Astrocyte of the hippocampus (primary cell): ENCODE results near the gene POU3F1.

Experiments
- DNase-seq: peaks from one replicate; pipeline ENCODE4 v3.0.0; 2011; ENCODE audit warnings: low read depth, low spot score

POU3F1 gene

DNA sequence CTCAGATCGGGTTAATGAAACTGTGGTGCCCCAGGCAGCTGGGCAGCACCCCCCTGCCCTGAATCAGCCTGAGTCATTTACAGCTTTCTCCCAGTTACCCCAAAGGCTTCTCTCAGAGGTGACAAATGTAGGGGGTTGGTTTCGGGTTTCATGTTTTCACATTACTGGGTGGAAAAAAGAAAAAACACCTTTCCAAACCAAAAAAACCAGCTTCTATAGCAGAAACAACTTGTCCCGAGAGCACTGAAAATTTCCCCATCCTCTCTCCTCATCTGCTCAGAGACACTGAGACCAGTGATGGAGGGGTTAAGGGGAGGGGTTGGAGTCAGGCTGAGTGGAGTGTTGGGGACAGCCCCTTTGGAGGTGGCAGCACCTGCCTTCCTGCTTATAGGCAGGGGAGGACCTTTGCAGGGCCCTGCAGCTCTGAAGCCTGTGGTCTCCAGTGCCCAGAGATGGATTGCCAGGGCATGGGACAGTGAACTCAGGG lies 18.4 kb downstream of the POU3F1 start:
- DNase-seq, result no peak

DNA sequence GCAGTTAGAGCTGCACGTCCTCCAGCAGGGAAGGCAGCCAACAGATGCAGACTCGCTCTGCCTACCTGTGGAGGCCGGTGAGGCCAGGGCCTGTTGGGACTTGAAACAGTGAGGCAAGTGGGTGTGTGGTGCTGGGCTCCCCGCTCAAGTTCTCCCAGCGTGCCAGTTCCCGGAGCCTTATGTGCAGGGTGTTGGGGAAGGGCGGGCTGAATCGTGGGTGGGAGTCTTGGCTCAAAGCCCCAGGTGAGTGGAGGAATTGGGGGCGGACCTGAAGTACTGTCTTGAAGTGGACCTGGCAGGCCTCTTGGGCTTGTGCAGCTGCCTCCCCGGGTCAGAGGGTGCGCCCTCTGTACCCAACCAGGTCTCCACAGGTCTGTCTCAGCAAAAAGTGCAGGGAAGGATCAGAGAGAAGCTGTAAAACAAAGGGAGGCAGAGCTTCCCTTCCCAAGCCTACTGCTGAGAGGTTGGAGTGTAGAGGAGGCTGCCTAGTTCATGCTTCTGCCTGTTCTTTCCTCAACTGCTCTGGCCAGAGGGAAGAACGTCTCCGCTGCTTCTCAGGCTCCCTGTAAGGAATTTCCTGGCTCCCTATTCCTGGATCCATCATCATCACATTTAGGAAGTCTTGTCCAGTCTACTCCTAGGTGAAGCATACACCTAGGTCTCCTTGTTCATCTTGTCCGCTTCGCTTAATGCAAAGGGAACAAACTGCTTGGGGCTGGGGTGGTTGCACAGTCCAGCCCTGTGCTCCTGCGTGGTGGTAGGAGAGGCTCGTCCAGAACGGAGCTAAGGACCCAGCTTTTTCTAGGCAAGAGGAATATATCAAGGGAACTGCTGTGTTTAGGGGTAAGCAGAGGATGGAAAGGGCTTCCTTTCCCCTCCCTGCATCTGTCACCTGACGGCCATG lies 19.1 kb downstream of the POU3F1 start:
- no peak for DNase-seq

DNA sequence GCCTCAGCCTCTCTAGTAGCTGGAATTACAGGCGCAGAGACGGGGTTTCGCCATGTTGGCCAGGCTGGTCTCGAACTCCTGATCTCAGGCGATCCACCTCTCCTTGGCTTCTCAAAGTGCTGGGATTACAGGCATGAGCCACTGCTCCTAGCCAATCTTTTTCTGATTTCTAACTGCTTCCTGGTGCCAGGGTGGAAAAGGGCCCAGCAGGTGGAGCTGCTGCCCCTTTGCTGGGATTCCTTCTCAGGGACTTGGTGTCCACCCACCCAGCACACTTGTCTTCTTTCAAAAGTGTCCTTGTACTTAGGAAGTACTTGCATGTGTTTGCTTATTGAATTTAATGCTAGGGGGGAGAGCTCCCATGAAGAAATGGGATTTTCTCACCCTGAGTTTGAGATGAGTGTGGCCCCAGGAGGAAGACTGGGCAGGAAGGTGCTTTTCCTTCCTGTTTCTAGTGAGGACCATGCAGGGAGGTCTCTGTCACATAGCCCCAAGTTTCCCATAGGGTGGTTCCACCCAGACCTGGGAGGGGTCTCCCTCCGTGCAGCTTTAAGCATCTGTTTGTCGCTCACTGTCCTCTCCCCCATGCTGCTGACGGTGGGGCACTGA lies 19.9 kb downstream of the POU3F1 start:
- DNase-seq, result peak; percentile 84

DNA sequence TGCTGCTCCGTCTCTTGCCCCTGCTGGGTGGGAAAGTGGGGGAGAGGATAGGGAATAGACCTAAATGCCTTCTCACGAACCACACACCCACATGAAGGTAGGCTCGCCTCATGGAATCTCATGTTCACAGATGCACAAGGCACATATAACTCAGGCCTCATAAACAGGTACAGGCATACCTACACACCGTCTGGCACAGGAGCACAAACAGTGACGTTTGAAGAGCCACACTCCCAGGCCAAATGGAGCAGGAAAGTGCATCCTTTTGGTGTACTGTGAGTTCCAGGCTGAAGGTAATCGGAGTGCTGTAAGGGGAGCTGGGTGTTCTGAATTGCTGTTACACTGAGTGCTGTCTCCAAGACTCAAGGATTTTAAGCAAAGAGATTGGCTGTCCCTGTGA lies 20.9 kb downstream of the POU3F1 start:
- no peak for DNase-seq

- no peak for DNase-seq
Observed at GRCh38 chr1:38025233-38025632, 21.4 kb downstream of the POU3F1 start.

DNA sequence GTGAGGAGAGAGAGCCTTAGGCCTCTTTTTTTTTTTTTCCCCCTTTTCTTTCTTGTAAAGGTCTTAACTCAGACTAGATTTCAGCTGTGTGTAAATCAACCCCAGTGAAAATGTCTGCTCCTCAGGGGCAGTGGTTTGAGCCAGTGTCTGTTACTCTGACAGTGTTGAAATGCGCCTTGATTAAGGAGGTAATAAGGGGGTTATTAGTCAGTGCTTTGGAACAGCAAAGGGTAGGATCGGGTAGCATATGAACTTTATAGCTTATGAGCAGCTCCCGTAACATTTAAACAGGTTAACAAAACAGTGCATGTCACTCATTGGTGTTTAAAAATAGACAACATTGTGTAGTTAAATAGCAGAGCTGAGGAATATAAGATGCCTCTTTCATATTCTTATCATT lies 23.8 kb downstream of the POU3F1 start:
- DNase-seq, result no peak

DNA sequence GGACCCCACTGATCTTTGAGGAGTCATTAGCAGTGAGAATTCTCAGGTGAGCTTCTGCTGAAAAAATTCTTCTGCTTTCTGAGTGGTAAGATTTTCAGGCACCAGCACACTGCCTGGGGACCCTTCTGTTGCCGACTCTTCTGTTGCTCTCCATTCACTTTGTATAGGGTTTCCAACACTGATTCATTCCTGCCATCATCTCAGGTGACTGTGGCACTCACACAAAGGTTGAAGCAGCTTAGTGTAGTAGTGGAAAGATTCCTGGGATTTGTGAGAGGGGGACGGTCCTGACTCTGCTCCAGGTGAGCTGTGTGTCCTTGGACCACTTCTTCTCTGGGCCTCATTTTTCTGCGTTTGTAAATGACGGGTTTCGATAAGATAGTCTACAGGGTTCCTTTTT lies 24.6 kb downstream of the POU3F1 start:
- no peak for DNase-seq

DNA sequence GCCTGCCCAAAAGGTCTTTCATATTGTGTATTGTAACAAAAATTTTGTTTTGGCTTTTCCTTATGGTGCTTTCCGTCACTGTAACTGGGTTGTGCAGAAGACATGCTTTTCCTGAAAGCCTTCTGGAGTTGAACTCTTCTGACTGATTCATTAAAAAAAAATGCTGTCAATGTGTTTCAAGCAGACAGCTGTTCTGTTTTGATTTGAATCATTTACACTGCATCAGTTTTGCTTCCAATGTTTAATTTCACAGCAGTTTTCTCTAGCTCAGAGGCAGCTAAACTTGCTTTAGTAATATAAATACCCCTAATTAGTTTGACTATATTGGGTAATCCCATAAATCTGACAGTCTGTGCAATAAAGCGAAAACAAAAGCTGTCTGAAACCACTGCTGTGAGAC lies 26.2 kb downstream of the POU3F1 start:
- DNase-seq, result no peak

DNA sequence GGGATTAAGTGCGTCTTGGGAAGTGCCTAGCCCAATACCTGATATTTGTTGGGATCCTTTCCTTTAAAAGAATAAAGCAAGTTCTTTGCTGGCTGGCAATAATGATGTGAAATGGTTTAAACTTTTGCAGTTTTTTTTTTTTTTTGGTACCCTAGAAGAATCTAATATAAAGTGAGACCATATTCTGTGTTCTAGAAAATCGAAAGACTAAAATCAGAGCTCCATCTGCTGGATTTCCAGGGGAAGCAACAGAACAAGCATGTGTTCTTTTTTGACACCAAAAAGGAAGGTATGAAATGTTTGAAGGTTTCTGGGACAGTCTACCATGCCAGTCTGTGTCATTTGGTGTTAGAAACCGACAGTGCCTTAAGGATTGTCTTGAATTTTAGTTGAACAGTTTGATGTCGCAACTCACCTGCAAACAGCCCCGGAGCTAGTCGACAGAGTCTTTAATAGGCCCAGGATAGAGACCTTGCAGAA lies 27.7 kb downstream of the POU3F1 start:
- no peak for DNase-seq

DNA sequence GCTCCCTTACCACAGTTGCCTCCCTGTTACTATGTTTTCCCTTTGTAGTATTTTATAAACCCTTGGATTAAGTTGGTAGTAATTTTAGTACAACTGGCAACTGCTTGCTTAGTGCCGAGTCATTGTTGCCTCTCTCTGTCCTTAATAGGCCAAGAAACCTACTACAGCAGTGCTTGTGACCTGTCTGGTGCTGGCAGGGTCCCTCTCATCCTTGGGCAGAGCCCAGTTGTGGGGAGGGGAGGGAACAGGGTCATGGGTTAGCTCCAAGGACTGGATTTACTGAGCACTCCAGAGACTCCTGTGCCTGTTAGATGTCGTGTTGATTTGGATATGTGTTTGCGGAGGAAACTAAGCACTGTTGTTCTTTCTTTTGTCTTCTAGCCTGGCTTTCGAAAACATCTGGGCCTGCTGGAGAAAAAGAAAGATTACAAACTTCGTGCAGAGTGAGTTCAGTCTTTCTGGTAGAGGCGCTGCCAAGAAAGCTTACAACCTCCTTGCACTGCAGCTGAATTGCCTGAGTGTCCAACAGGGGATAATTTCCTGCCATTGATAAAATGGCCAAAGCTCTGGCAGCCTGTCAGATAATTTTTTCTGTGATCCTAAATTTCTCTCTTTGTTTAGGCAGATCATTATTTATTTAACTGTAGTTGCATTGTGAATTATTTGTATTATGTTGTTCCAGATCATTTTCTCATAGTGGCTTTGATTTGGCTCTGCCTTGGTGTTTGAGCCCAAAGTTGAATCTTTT lies 30.4 kb downstream of the POU3F1 start:
- DNase-seq, result no peak

DNA sequence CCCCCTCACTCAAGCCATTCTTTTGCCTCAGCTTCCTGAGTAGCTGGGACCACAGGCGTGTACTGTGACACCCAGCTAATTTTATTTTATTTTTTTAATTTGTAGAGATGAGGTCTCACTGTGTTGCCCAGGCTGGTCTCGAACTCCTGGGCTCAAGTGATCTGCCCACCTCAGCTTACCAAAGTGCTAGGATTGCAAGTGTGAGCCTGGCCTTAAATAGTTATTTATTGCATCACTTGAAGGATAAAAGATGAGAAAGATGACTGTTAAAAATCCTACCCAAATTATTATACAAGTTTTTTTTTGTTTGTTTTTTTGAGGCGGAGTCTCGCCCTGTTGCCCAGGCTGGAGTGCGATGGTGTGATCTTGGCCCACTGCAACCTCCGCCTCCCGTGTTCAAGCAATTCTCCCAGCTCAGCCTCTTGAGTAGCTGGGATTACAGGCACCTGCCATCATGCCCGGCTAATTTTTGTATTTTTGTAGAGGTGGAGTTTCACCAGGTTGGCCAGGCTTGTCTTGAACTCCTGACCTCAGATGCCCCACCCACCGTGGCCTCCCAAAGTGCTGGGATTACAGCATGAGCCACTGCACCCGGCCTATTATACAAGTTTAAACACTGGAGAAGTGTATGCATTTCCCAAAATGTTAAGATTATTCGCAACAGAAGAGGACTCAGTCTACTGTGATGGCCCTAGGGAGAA lies 31.7 kb downstream of the POU3F1 start:
- DNase-seq, result no peak

DNA sequence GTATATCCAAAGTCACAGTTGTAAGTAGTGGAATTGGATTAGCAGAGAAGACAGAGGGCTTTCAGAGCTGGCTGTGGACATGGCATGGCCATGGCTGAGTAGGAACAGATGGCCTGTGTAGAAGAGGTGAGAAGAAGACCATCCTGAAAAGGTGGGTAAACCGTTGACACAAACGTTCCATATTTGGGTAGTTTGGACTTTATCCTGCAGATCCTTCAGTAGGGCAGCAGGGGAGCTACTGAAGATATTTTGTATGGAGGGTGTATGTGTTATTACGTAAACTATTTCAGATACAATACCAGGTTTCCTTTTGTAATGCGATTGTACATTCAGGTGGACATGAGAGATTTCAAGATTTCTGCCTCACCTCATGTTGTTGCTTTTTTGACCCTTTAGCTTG lies 32.4 kb downstream of the POU3F1 start:
- no peak for DNase-seq

GRCh38 chr1:38013227-38013622 lies 33.4 kb downstream of the POU3F1 start:
- no peak for DNase-seq

DNA sequence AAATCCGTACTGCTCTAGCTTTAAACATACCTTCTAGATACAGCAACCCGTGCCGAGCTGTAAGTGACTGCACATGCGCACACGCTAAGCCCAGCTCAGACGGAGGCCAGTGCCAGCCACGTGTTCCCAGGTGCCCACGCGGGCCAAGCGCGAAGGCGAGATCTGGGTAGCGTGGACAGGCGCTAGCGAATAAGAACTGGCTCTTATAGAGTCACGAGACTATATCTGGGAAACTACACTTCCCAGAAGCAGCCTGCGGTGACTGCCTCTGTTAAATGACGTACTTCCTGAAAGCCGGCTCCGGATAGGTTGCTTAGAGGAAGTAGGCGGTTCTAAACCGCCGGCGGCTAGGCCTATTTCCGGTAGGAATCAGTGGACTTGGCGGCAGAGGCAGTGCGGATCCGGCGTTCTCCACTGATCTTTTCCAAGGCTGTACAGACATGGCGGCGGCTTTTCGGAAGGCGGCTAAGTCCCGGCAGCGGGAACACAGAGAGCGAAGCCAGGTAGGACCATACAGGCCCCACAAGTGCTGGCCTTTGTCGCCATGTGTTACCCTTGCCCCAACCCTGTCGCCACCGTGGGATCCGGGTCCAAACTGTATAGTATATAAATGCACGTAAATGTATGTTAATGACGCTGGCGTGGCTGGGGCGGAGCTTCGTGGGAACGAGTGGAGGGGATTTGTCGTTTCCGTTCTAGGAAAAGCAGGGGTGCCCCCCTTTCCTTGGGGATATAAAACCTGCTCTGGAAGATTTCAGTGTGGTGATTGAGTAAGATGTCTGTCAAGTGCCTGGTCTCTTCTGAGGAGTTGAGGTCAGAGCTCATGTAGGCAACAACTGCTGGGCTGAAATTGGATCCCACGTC lies 34.0 kb downstream of the POU3F1 start, which contains the start of gene UTP11:
Gene UTP11, plus strand, starts transcription at position 372 of the 864 bp plus-strand sequence. Its CDS starts 69 bp downstream, at position 441.
- peak; percentile 99 for DNase-seq

- DNase-seq, result no peak
Observed at GRCh38 chr1:38009841-38010180, 36.8 kb downstream of the POU3F1 start.

DNA sequence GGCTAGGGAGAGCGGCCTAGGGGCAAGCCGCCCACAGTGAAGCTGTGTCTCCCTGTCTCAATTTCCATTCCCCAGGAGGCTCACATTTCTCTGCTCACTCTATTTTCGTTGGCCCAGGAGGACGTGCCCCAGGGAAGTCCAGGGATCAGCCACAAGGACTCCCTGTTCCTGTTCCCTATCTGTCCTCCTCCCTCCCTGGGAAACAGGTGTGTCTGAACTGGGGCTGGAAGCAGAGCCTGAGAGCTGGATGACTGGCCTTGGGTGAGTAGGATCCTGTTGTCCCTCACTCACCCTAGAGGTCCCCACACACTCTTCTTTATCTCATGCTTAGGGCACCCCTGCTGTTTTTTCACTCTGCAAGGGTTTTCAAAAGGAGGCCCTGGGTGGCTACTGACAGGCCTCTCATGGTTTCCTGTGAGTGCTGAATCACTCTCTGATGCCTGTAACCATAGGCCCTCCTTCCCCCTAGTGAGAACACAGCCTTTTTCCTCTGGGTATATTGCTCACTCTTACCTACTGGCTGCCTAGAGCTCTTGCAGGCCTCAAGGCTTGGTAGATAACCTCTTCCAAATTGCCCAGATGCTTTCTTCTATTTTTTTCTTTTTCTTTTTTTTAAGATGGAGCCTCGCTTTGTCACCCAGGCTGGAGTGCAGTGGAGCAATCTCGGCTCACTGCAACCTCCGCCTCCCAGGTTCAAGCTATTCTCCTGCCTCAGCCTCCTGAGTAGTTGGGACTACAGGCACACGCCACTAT lies 37.3 kb downstream of the POU3F1 start:
- peak; percentile 58 for DNase-seq

GRCh38 chr1:38006008-38006828 lies 40.4 kb downstream of the POU3F1 start:
- no peak for DNase-seq

DNA sequence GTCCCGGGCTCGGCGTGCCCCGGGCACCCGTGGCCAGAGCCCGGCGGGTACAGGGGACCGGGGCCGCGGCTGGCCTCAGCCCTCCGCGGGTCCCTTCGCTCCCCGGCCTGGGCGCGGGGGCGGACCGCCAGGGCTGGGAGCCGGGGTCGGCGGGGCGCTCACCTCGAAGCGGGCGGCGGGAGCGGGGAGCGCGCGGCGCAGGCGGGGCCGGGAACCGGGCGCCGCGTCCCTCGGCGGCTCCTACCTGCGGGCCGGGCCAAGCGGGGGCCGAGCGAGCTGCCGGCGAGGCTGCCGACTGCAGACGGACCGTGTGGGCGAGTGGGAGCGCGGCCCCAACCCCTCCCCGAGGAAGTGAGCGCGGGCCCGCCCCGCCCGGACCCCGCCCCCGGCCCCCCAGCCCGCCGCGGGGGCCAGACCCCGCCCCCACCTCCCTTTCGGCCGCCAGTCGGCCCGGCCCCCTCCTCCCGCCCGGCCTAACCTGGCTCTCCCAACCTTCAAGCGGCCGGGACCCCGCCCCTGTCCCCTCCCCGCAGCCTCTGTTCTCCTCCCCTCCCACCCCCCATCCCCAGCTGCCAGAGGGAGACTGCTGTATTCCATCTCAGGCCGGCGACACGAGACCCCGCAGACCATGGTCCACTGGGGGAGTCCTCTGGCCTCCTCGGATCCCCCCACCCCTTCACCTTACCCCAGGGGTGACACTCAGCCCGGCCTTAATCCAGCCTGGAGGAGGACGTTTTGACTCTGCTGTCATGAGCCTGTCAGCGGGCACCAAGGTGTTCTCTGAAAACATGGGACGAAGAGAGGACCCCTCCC lies 41.2 kb downstream of the POU3F1 start, which contains the start of gene FHL3:
Gene FHL3, minus strand, starts transcription at position 320 of the 813 bp plus-strand sequence. CDS start 6,102 bp downstream, outside the sequence.
- peak; percentile 84 for DNase-seq
